Endodermal cell (in vitro differentiated cells): Measurements from ENCODE around the gene TSPAN4. TPM values are rescaled to one million over a fixed set of nuclear protein-coding genes. Genes with fewer than 3 reads are reported as not detected.

Experiments used
- DNase-seq: peaks from one replicate; pipeline ENCODE4 v3.0.0-alpha.2; 2017
- H3K27ac ChIP-seq: 2 replicates; pipeline ENCODE4 v1.5.1; 2013; ENCODE audit warnings: mild to moderate bottlenecking, low read depth, low read length, moderate library complexity
- H3K27me3 ChIP-seq: 2 replicates; pipeline ENCODE4 v1.6.1; 2013; ENCODE audit warnings: mild to moderate bottlenecking, low read length, moderate library complexity; ENCODE audit not compliant: insufficient read depth, control insufficient read depth, poor library complexity, severe bottlenecking
- H3K36me3 ChIP-seq: 2 replicates; pipeline ENCODE4 v1.7.0; 2013; ENCODE audit warnings: mild to moderate bottlenecking, low read length, moderate library complexity; ENCODE audit not compliant: control insufficient read depth, insufficient read depth
- H3K4me1 ChIP-seq: one replicate; pipeline ENCODE4 v1.7.0; 2013; ENCODE audit warnings: low read length; ENCODE audit not compliant: control insufficient read depth, insufficient read depth
- H3K4me3 ChIP-seq: 2 replicates; pipeline ENCODE4 v1.5.1; 2013; ENCODE audit warnings: mild to moderate bottlenecking, low read length, moderate library complexity
- H3K9ac ChIP-seq: 2 replicates; pipeline ENCODE4 v1.6.1; 2013; ENCODE audit warnings: mild to moderate bottlenecking, low read length, moderate library complexity; ENCODE audit not compliant: poor library complexity, severe bottlenecking; ENCODE audit errors: extremely low read depth
- H3K9me3 ChIP-seq: 2 replicates; pipeline ENCODE4 v1.6.1; 2013; ENCODE audit warnings: mild to moderate bottlenecking, low read length, moderate library complexity; ENCODE audit not compliant: control insufficient read depth
- H3K27ac Mint-ChIP-seq: 2 replicates; pipeline ENCODE4 v1.8.0; 2020; ENCODE audit warnings: mixed read lengths
- H3K27me3 Mint-ChIP-seq: 2 replicates; pipeline ENCODE4 v1.8.0; 2021; ENCODE audit warnings: mild to moderate bottlenecking, mixed read lengths; ENCODE audit not compliant: insufficient read depth
- H3K36me3 Mint-ChIP-seq: 2 replicates; pipeline ENCODE4 v1.8.0; 2020; ENCODE audit warnings: low read depth, mixed read lengths
- H3K4me1 Mint-ChIP-seq: 2 replicates; pipeline ENCODE4 v1.8.0; 2020; ENCODE audit warnings: mixed read lengths
- H3K4me3 Mint-ChIP-seq: 2 replicates; pipeline ENCODE4 v1.8.0; 2020; ENCODE audit warnings: mild to moderate bottlenecking, moderate library complexity, mixed read lengths
- H3K9me3 Mint-ChIP-seq: 2 replicates; pipeline ENCODE4 v1.8.0; 2020; ENCODE audit warnings: mild to moderate bottlenecking, mixed read lengths
- CTCF ChIP-seq: fragments of 200-600 bp; sonication (generic); conservative IDR thresholded peaks from 2 replicates; pipeline ENCODE4 v1.5.0; 2021; ENCODE audit warnings: antibody characterized with exemption, mild to moderate bottlenecking
- WGBS, 2 experiments: methylation state at CpG; one replicate each; pipeline versions ENCODE4 v1.1.5 to v1.1.7; 2013; ENCODE audit warnings: missing lambda C conversion rate in 2 of 2, mixed read lengths in 1 of 2; ENCODE audit not compliant: insufficient coverage in 1 of 2, insufficient read length in 1 of 2; 5-methylcytosine and 5-hydroxymethylcytosine counted together
- total RNA-seq, 2 donors: library from RNA; stranded (reverse); fragmentation: NEBNext Ultra II Directional in 1 of 2; extraction: Animal tissue kit (Norgen Biotek cat#: 25700) in 1 of 2; gene quantifications; 2 replicates in 1 of 2; 3 replicates in 1 of 2; pipeline ENCODE4 v1.2.1, GENCODE V29; 2021

The TSPAN4 gene
- total RNA-seq, 2 donors from 2014 or later: 56.8 to 71.1 TPM

- H3K4me1 ChIP-seq: peaks cover 20% of the 10 kb centered on the region
- H3K9me3 ChIP-seq: no peaks in the 10 kb centered on the region
- Mint-ChIP-seq H3K36me3 (peaks cover 5% of the 10 kb centered on the region), H3K4me3 (peak overlapping the region; percentile 59), H3K9me3 (no peaks in the 10 kb centered on the region), H3K27me3 (peaks cover 50% of the 10 kb centered on the region), H3K4me1 (peaks cover 24% of the 10 kb centered on the region), H3K27ac (no peak overlapping the region)
- H3K9ac ChIP-seq: no peak overlapping the region
- H3K27ac ChIP-seq: no peak overlapping the region
- TF ChIP-seq CTCF: no peak
- WGBS, 2 experiments: 0 to 4% methylated on average over 17 to 39 of the region's 39 CpGs
- no peaks in the 10 kb centered on the region for H3K36me3 ChIP-seq
- peak overlapping the region; percentile 66 for H3K4me3 ChIP-seq
- no peak for DNase-seq
- H3K27me3 ChIP-seq: peaks cover 66% of the 10 kb centered on the region
Measured at GRCh38 chr11:829847-830294, 12.8 kb upstream of the TSPAN4 start.

- no peaks in the 10 kb centered on the region for H3K36me3 Mint-ChIP-seq
- Histone ChIP-seq H3K27ac (no peak overlapping the region), H3K4me1 (peaks cover 20% of the 10 kb centered on the region), H3K9me3 (no peaks in the 10 kb centered on the region), H3K27me3 (peaks cover 61% of the 10 kb centered on the region), H3K9ac (no peak overlapping the region), H3K4me3 (peak overlapping the region; percentile 56), H3K36me3 (no peaks in the 10 kb centered on the region)
- no peak overlapping the region for H3K27ac Mint-ChIP-seq
- no peaks in the 10 kb centered on the region for H3K9me3 Mint-ChIP-seq
- peak overlapping the region; percentile 59 for H3K4me3 Mint-ChIP-seq
- peaks cover 24% of the 10 kb centered on the region for H3K4me1 Mint-ChIP-seq
- no peak for TF ChIP-seq CTCF
- peak; percentile 96 for DNase-seq
- H3K27me3 Mint-ChIP-seq: peaks cover 50% of the 10 kb centered on the region
- 0 to 3% methylated on average over 2 to 78 of the region's 78 CpGs for WGBS, 2 experiments
Measured at GRCh38 chr11:830295-831117, 12.1 kb upstream of the TSPAN4 start.

- H3K9me3 Mint-ChIP-seq: no peaks in the 10 kb centered on the region
- no peak for TF ChIP-seq CTCF
- H3K36me3 ChIP-seq: peaks cover under 1% of the 10 kb centered on the region
- no peak overlapping the region for H3K27ac Mint-ChIP-seq
- no peak overlapping the region for H3K9ac ChIP-seq
- H3K27me3 Mint-ChIP-seq: peaks cover 50% of the 10 kb centered on the region
- 14 to 33% methylated on average over 9 to 31 of the region's 31 CpGs for WGBS, 2 experiments
- peaks cover 20% of the 10 kb centered on the region for H3K4me1 ChIP-seq
- H3K27ac ChIP-seq: no peak overlapping the region
- peaks cover 2% of the 10 kb centered on the region for H3K36me3 Mint-ChIP-seq
- H3K4me1 Mint-ChIP-seq: peaks cover 24% of the 10 kb centered on the region
- no peak for DNase-seq
- H3K9me3 ChIP-seq: no peaks in the 10 kb centered on the region
- H3K4me3 ChIP-seq: no peak overlapping the region
- H3K4me3 Mint-ChIP-seq: peak overlapping the region; percentile 59
- peaks cover 53% of the 10 kb centered on the region for H3K27me3 ChIP-seq
Measured at GRCh38 chr11:831118-831864, 11.4 kb upstream of the TSPAN4 start.
